Mesenchymal stem cell (in vitro differentiated cells and primary cell): ENCODE results near the gene C2CD4A.

Experiments
- DNase-seq: peaks from one replicate; pipeline ENCODE4 v3.0.0-alpha.2; 2013
- H2AFZ ChIP-seq: one replicate; pipeline ENCODE4 v1.6.1; 2013; ENCODE audit warnings: low read depth, mild to moderate bottlenecking, control low read depth, inconsistent platforms, low read length, moderate library complexity
- H2AK5ac ChIP-seq: 2 replicates; pipeline ENCODE4 v1.6.1; 2013; ENCODE audit warnings: low read length, moderate library complexity, mild to moderate bottlenecking, inconsistent platforms; ENCODE audit not compliant: severe bottlenecking
- H2BK120ac ChIP-seq: one replicate; pipeline ENCODE4 v1.6.1; 2013; ENCODE audit warnings: low read depth, mild to moderate bottlenecking, inconsistent platforms, low read length, moderate library complexity
- H2BK12ac ChIP-seq, 2 experiments: one replicate each; pipeline ENCODE4 v1.6.1; 2013; ENCODE audit warnings: inconsistent platforms in 2 of 2, low read length in 2 of 2, mild to moderate bottlenecking in 2 of 2, moderate library complexity in 2 of 2, control low read depth in 1 of 2
- H2BK15ac ChIP-seq: one replicate; pipeline ENCODE4 v1.6.1; 2013; ENCODE audit warnings: mild to moderate bottlenecking, low read depth, inconsistent platforms; ENCODE audit not compliant: poor library complexity, severe bottlenecking
- H2BK5ac ChIP-seq: 2 replicates; pipeline ENCODE4 v1.6.1; 2013; ENCODE audit warnings: low read depth, mild to moderate bottlenecking, low read length, control low read depth, inconsistent platforms; ENCODE audit not compliant: poor library complexity, severe bottlenecking
- H3K14ac ChIP-seq, 2 experiments: one replicate each; pipeline ENCODE4 v1.6.1; 2013; ENCODE audit warnings: inconsistent platforms in 2 of 2, low read length in 2 of 2, control low read depth in 1 of 2, mild to moderate bottlenecking in 1 of 2, moderate library complexity in 1 of 2
- H3K18ac ChIP-seq, 2 experiments: one replicate each; pipeline ENCODE4 v1.6.1; 2013; ENCODE audit warnings: inconsistent platforms in 2 of 2, low read length in 2 of 2, control low read depth in 1 of 2, low read depth in 1 of 2, mild to moderate bottlenecking in 1 of 2
- H3K23ac ChIP-seq, 2 experiments: one replicate each; pipeline ENCODE4 v1.6.1; 2013; ENCODE audit warnings: inconsistent platforms in 2 of 2, low read length in 2 of 2, mild to moderate bottlenecking in 2 of 2, moderate library complexity in 2 of 2, control low read depth in 1 of 2
- H3K27ac ChIP-seq: 2 replicates; pipeline ENCODE4 v1.5.1; 2013; ENCODE audit warnings: mild to moderate bottlenecking, moderate library complexity, low read length, control low read depth, inconsistent platforms; ENCODE audit not compliant: poor library complexity, severe bottlenecking
- H3K27me3 ChIP-seq, 2 experiments: 2 replicates each; pipeline versions ENCODE4 v1.6.1 to v1.7.0; 2013; ENCODE audit warnings: low read length in 2 of 2, mild to moderate bottlenecking in 2 of 2, moderate library complexity in 2 of 2, control low read depth in 1 of 2, inconsistent platforms in 1 of 2; ENCODE audit not compliant: control insufficient read depth in 1 of 2, insufficient read depth in 1 of 2
- H3K36me3 ChIP-seq, 2 experiments: 2 replicates each; pipeline versions ENCODE4 v1.6.1 to v1.7.0; 2013; ENCODE audit warnings: low read length in 2 of 2, control low read depth in 1 of 2, inconsistent platforms in 1 of 2, low read depth in 1 of 2, mild to moderate bottlenecking in 1 of 2; ENCODE audit not compliant: insufficient read depth in 2 of 2, control insufficient read depth in 1 of 2
- H3K4ac ChIP-seq, 2 experiments: one replicate each; pipeline ENCODE4 v1.6.1; 2013; ENCODE audit warnings: inconsistent platforms in 2 of 2, low read length in 2 of 2, mild to moderate bottlenecking in 2 of 2, moderate library complexity in 2 of 2, control low read depth in 1 of 2, low read depth in 1 of 2
- H3K4me1 ChIP-seq: 2 replicates; pipeline ENCODE4 v1.6.1; 2013; ENCODE audit warnings: low read depth, low read length, control low read depth; ENCODE audit not compliant: control insufficient read depth, insufficient read depth
- H3K4me2 ChIP-seq: 2 replicates; pipeline ENCODE4 v1.6.1; 2013; ENCODE audit warnings: low read length, mild to moderate bottlenecking, inconsistent platforms; ENCODE audit not compliant: poor library complexity, severe bottlenecking
- H3K4me3 ChIP-seq, 2 experiments: 2 replicates each; pipeline versions ENCODE4 v1.5.1 to v1.7.0; 2013; ENCODE audit warnings: low read length in 2 of 2, mild to moderate bottlenecking in 2 of 2, control low read depth in 1 of 2, low read depth in 1 of 2; ENCODE audit not compliant: insufficient read depth in 1 of 2
- H3K79me1 ChIP-seq: replicated peaks from 2 replicates; pipeline ENCODE4 v1.6.1; 2013; ENCODE audit warnings: mild to moderate bottlenecking, control low read depth, low read length, inconsistent platforms; ENCODE audit not compliant: poor library complexity, severe bottlenecking
- H3K9ac ChIP-seq: 2 replicates; pipeline ENCODE4 v1.7.0; 2013; ENCODE audit warnings: mild to moderate bottlenecking, low read length, moderate library complexity
- H3K9me3 ChIP-seq: 2 replicates; pipeline ENCODE4 v1.7.0; 2013; ENCODE audit warnings: mild to moderate bottlenecking, low read length; ENCODE audit not compliant: control insufficient read depth
- H4K8ac ChIP-seq: one replicate; pipeline ENCODE4 v1.6.1; 2013; ENCODE audit warnings: inconsistent platforms, mild to moderate bottlenecking, low read length, moderate library complexity
- H4K91ac ChIP-seq: one replicate; pipeline ENCODE4 v1.6.1; 2013; ENCODE audit warnings: mild to moderate bottlenecking, low read length, inconsistent platforms
- WGBS: methylation state at CpG from one replicate; pipeline ENCODE4 v1.1.7; 2013; ENCODE audit warnings: mixed read lengths; 5-methylcytosine and 5-hydroxymethylcytosine counted together

The C2CD4A gene

GRCh38 chr15:62071711-62072308, 5.0 kb downstream of the C2CD4A start:
- no peak overlapping the region for H2BK120ac ChIP-seq
- no peak overlapping the region for H3K27ac ChIP-seq
- no peak overlapping the region for H4K8ac ChIP-seq
- no peak overlapping the region for H3K18ac ChIP-seq
- H2BK12ac ChIP-seq = no peak overlapping the region
- no peak overlapping the region for H3K4ac ChIP-seq
- H2AFZ ChIP-seq = no peak overlapping the region
- peaks cover 4 to 22% of the 10 kb centered on the region in 2 experiments for H3K27me3 ChIP-seq
- H4K91ac ChIP-seq = no peak overlapping the region
- no peaks in the 10 kb centered on the region for H3K79me1 ChIP-seq
- no peak overlapping the region for H2BK5ac ChIP-seq
- peaks cover 0 to 4% of the 10 kb centered on the region in 2 experiments for H3K36me3 ChIP-seq
- peak; percentile 50 for DNase-seq
- H3K14ac ChIP-seq = no peak overlapping the region
- H3K23ac ChIP-seq = no peak overlapping the region
- no peak overlapping the region for H3K4me3 ChIP-seq
- no peak overlapping the region for H2AK5ac ChIP-seq
- H3K9me3 ChIP-seq = no peaks in the 10 kb centered on the region
- no peak overlapping the region for H2BK15ac ChIP-seq
- no peak overlapping the region for H3K4me2 ChIP-seq
- no peak overlapping the region for H3K9ac ChIP-seq
- peaks cover 14% of the 10 kb centered on the region for H3K4me1 ChIP-seq

DNA sequence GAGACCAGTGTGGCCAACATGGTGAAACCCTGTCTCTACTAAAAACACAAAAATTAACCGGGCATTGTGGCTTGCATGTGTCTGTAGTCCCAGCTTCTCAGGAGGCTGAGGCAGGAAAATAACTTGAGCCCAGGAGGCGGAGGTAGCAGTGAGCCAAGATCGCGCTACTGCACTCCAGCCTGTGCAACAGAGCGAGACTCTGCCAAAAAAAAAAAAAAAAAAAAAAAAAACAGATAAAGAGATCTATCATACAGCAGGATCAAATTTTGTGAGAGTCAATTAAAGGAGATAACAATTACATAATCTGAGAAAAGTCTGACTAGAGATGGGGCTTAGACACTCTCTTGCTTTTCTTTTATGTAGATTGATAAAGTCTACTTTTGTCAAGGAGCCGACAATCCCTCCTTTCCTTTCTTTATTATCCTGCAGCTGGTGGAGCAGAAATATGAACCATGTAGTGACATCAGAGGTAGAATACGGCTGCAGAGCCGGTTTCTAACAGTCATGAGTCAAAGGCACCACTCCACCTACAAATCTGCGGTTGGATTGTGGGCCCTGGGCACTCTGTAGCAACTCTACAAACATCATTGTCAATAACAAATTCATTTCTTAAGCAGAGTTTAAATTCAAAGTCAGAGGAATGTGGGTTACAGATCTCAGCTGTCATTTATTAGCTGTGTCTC, 9.0 kb downstream of the C2CD4A start:
- WGBS = 73% methylated on average over 4 of the region's 9 CpGs
- no peak overlapping the region for H4K8ac ChIP-seq
- no peak overlapping the region for H2BK120ac ChIP-seq
- no peak overlapping the region for H3K14ac ChIP-seq
- H2BK5ac ChIP-seq = no peak overlapping the region
- no peak overlapping the region for H3K27ac ChIP-seq
- H3K79me1 ChIP-seq = no peaks in the 10 kb centered on the region
- H3K23ac ChIP-seq = no peak overlapping the region
- H4K91ac ChIP-seq = no peak overlapping the region
- no peak for DNase-seq
- peak overlapping the region in 1 of 2 experiments; percentile 46 for H3K4me3 ChIP-seq
- no peak overlapping the region for H2BK12ac ChIP-seq
- no peak overlapping the region for H3K18ac ChIP-seq
- H3K9ac ChIP-seq = peak overlapping the region; percentile 80
- no peak overlapping the region for H3K4me2 ChIP-seq
- peaks cover 0 to 5% of the 10 kb centered on the region in 2 experiments for H3K27me3 ChIP-seq
- H3K4me1 ChIP-seq = no peaks in the 10 kb centered on the region
- no peak overlapping the region for H2AK5ac ChIP-seq
- H2BK15ac ChIP-seq = no peak overlapping the region
- H3K36me3 ChIP-seq = no peaks in the 10 kb centered on the region
- H3K9me3 ChIP-seq = no peaks in the 10 kb centered on the region
- no peak overlapping the region for H3K4ac ChIP-seq
- H2AFZ ChIP-seq = no peak overlapping the region

DNA sequence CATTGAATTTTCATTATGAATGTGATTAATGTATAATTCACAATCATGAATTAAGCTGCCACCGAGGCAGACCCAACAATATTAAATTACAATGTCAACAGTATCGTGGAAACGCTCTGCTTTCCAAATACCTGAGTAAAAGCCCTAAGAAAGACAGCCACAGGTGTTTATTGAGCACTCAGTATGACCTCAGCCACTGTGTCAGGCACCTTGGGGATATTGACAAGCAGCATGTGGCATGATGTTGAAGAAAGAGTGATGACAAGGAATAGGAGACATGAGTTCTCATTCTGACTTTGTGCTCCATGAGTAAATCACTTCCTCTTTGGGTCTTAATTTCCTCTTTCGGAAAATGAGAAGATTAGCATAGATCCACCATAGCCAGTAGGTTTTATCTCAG, 12.8 kb downstream of the C2CD4A start:
- H3K36me3 ChIP-seq = no peaks in the 10 kb centered on the region
- DNase-seq = no peak
- no peak overlapping the region for H2BK5ac ChIP-seq
- H3K14ac ChIP-seq = no peak overlapping the region
- no peaks in the 10 kb centered on the region for H3K9me3 ChIP-seq
- H4K8ac ChIP-seq = no peak overlapping the region
- no peak overlapping the region for H2AFZ ChIP-seq
- no peaks in the 10 kb centered on the region for H3K4me1 ChIP-seq
- no peak overlapping the region for H2BK120ac ChIP-seq
- no peak overlapping the region for H2BK12ac ChIP-seq
- H2BK15ac ChIP-seq = no peak overlapping the region
- H3K23ac ChIP-seq = no peak overlapping the region
- no peak overlapping the region for H3K4me3 ChIP-seq
- H3K27me3 ChIP-seq = peaks cover 0 to 3% of the 10 kb centered on the region in 2 experiments
- no peak overlapping the region for H3K4ac ChIP-seq
- no peaks in the 10 kb centered on the region for H3K79me1 ChIP-seq
- no peak overlapping the region for H3K27ac ChIP-seq
- H3K9ac ChIP-seq = no peak overlapping the region
- no peak overlapping the region for H3K4me2 ChIP-seq
- no peak overlapping the region for H4K91ac ChIP-seq
- WGBS = 68% methylated on average over 4 of the region's 4 CpGs
- no peak overlapping the region for H2AK5ac ChIP-seq
- no peak overlapping the region for H3K18ac ChIP-seq

DNA sequence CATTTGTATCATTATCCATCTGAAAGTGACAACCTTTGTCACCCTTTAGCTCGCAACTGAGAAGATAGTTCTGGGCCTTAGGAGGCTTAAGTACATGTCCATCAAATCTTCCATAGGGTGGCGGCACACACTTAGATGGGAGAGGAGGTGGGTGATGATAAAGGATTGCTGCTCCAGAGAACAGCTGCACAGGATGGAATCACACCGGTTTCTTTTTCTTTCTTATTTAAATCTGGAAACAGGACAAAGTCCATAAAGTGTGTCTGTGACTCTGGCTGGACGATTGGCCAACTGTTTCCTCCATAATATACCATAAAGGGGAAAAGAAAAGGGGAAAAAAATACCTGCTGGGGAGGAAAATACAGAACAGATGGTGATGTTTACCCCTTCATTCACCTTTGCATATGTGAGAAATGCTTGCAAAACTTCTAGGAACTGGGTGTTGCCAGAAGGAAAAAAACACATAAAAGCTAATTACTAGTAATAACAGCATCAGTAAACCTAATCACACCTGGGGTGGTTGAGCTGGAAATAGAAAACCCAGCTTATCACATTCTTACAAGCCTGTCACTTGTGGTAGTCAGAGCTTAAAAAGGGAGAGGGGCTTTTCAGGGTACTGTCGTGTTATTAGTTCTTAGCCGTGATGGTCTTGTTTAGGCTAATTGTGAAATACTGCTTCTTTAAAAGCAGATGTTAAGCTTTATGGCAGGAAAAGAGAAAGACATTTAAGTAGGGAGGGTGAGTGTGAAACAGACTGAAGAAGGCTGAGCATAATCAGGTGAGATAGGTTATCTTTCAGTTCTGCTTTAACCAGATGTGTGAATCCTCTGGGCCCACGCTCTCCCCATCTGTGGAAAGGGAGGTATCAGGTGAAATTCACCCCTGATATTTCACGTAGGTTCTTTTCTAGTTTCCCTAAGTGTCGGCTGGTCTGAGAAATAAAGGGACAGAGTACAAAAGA, 16.7 kb downstream of the C2CD4A start:
- H3K4me3 ChIP-seq = no peak overlapping the region
- no peak overlapping the region for H2BK120ac ChIP-seq
- no peak overlapping the region for H2BK12ac ChIP-seq
- DNase-seq = no peak
- H4K8ac ChIP-seq = no peak overlapping the region
- no peak overlapping the region for H2BK15ac ChIP-seq
- H3K27ac ChIP-seq = no peak overlapping the region
- H3K36me3 ChIP-seq = no peaks in the 10 kb centered on the region
- no peak overlapping the region for H4K91ac ChIP-seq
- H2AK5ac ChIP-seq = no peak overlapping the region
- no peaks in the 10 kb centered on the region for H3K9me3 ChIP-seq
- no peak overlapping the region for H2BK5ac ChIP-seq
- H3K23ac ChIP-seq = no peak overlapping the region
- WGBS = 74% methylated on average over 7 of the region's 9 CpGs
- peaks cover 0 to 3% of the 10 kb centered on the region in 2 experiments for H3K27me3 ChIP-seq
- no peak overlapping the region for H3K18ac ChIP-seq
- no peak overlapping the region for H3K9ac ChIP-seq
- no peak overlapping the region for H3K4me2 ChIP-seq
- no peak overlapping the region for H3K4ac ChIP-seq
- no peak overlapping the region for H3K14ac ChIP-seq
- no peak overlapping the region for H2AFZ ChIP-seq
- no peaks in the 10 kb centered on the region for H3K79me1 ChIP-seq
- H3K4me1 ChIP-seq = no peaks in the 10 kb centered on the region
